ENCODE measurements around the gene PNKD. TPM values are rescaled to one million over a fixed set of nuclear protein-coding genes. Genes with fewer than 3 reads are reported as not detected.
A peak's percentile ranks its signal among the peaks of the same experiment; 100 is the strongest.

The PNKD gene
- total and polyA plus RNA-seq, 4 donors, result 26.9 to 108 (median 65.7) TPM

DNA sequence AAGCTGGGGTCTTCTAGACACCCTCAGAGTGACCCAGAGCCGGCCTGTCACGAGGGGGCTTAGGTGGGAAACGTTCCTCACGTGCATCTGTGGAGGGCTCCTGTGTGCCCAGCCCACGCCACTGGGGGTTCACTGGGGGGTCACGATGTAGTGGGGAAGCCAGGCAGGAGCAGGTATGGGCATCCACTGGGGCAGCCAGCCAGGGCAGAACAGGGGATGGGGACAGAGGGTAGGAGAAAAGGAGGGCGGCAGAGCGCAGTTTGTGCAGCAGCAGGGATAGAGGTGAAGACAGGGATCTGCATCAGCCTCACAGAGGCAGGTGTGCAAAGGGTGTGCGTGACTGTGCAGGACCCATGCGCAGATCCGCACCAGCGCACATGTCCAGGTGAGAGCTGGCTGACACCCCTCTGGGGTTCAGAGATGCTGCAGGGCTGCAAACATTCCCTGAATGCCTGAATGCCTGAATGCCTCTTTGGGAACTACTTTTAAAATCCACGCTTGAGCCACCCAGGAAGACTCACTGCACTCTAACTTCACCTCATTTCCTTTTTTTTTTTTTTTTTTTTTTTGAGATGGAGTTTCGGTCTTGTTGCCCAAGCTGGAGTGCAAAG, 10.0 kb downstream of the PNKD start:
- intact Hi-C loops (cut with DNase I), result no loop called here
- H3K36me3 ChIP-seq (ENCODE audit: control insufficient read depth in 1 of 2, insufficient read depth in 2 of 2, low read length in 1 of 2), result peaks cover 3 to 26% of the 10 kb centered on the region in 2 donors
- WGBS, 2 donors, result 79 to 88% methylated on average over 14 of the region's 14 CpGs

DNA sequence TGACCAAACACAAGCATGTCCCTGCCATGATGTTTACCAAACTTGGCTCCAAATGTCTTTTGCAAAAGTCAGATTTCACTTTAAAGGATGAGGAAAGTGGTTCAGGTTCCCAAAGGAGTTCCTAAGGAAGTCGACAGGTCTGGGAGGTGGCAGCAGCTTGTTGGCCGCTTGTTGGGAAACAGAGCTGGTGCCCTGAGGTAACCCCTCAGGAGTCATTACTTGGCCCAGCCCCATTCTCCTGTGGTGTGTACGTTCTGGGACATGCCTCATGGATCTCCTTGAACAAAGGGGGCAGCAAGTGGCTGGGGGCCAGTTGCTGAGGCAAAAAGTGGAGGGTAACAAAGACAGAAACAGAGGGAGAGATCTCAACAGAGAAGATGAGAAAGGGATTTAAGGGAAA, 11.1 kb downstream of the PNKD start:
- ATAC-seq (ENCODE audit: low FRiP score) (no peak), DNase-seq (peak in 1 of 2 donors; percentile 56)
- Histone ChIP-seq H3K27me3 (ENCODE audit: control insufficient read depth in 1 of 2, insufficient read depth in 2 of 2, low read length in 1 of 2) (no peaks in the 10 kb centered on the region), H3K4me3 (ENCODE audit: low read length in 2 of 2) (no peak overlapping the region), H3K36me3 (ENCODE audit: control insufficient read depth in 1 of 2, insufficient read depth in 2 of 2, low read length in 1 of 2) (peaks cover 3 to 21% of the 10 kb centered on the region in 2 donors), H3K4me1 (ENCODE audit: control insufficient read depth in 1 of 2, insufficient read depth in 2 of 2, low read length in 2 of 2) (peaks cover 0 to 3% of the 10 kb centered on the region in 2 donors), H3K27ac (ENCODE audit: low read depth in 1 of 2, low read length in 2 of 2) (peak overlapping the region; percentile 71 to 86), H3K9me3 (ENCODE audit: control insufficient read depth, low read length) (no peaks in the 10 kb centered on the region)
- 6 to 11% methylated on average over 3 of the region's 3 CpGs for WGBS, 2 donors
- intact Hi-C loops (cut with DNase I), result no loop called here

More for the DNA sequence above, 10.0 kb downstream of the PNKD start:
- H3K27ac ChIP-seq (ENCODE audit: low read depth in 1 of 2, low read length in 2 of 2), result no peak overlapping the region
- no peaks in the 10 kb centered on the region for H3K9me3 ChIP-seq (ENCODE audit: control insufficient read depth, low read length)
- DNase-seq (no peak), ATAC-seq (ENCODE audit: low FRiP score) (no peak)
- peaks cover 0 to 3% of the 10 kb centered on the region in 2 donors for H3K4me1 ChIP-seq (ENCODE audit: control insufficient read depth in 1 of 2, insufficient read depth in 2 of 2, low read length in 2 of 2)
- no peak overlapping the region for H3K4me3 ChIP-seq (ENCODE audit: low read length in 2 of 2)
- no peaks in the 10 kb centered on the region for H3K27me3 ChIP-seq (ENCODE audit: control insufficient read depth in 1 of 2, insufficient read depth in 2 of 2, low read length in 1 of 2)

GRCh38 chr2:218282173-218282991, 12.1 kb downstream of the PNKD start:
- H3K4me1 ChIP-seq (ENCODE audit: control insufficient read depth in 1 of 2, insufficient read depth in 2 of 2, low read length in 2 of 2), result peaks cover 0 to 3% of the 10 kb centered on the region in 2 donors

DNA sequence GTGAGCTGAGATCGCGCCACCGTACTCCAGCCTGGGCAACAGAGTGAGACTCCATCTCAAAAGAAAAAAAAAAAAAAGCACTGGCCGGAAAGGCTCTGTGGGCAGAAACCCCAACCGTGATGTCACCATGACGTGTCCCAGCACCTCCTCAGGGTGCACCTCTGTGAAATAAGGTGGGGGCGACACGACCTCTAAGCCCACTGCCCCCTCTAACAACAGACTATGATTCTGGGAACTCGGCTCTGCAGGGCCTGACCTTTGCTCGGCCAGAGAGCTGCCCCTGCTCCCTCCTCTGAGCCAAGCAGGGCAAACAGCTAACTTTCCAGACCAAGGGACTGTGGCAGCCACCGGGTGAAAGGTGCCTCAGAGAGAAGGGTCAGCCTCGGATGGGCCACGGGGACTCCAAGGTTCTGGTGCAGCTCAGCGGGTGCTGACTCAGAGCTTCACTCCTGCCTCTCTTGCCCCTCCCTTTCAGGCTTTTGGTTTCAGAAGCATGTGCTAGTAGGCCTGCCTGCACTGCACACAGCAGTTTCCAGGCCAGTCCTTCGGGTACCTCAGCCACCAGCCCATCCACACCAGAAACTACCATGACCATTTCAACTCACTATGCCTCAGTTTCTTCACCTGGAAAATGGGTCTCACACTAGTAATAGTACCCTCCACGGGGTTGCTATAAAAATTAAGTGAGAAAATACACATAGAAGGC, 13.9 kb downstream of the PNKD start:
- Histone ChIP-seq H3K36me3 (ENCODE audit: control insufficient read depth in 1 of 2, insufficient read depth in 2 of 2, low read length in 1 of 2) (peaks cover 0 to 8% of the 10 kb centered on the region in 2 donors), H3K4me3 (ENCODE audit: low read length in 2 of 2) (peak overlapping the region in 1 of 2 donors; percentile 1), H3K9me3 (ENCODE audit: control insufficient read depth, low read length) (no peaks in the 10 kb centered on the region), H3K4me1 (ENCODE audit: control insufficient read depth in 1 of 2, insufficient read depth in 2 of 2, low read length in 2 of 2) (peaks cover 0 to 3% of the 10 kb centered on the region in 2 donors), H3K27me3 (ENCODE audit: control insufficient read depth in 1 of 2, insufficient read depth in 2 of 2, low read length in 1 of 2) (no peaks in the 10 kb centered on the region), H3K27ac (ENCODE audit: low read depth in 1 of 2, low read length in 2 of 2) (peak overlapping the region in 1 of 2 donors; percentile 70)
- 25 to 32% methylated on average over 16 of the region's 16 CpGs for WGBS, 2 donors
- ATAC-seq (ENCODE audit: low FRiP score) (peak; percentile 30), DNase-seq (peak; percentile 79 to 87)
- intact Hi-C loops (cut with DNase I), result no loop called here

More at GRCh38 chr2:218282173-218282991, 12.1 kb downstream of the PNKD start:
- Histone ChIP-seq H3K27ac (ENCODE audit: low read depth in 1 of 2, low read length in 2 of 2) (peak overlapping the region; percentile 71 to 86), H3K36me3 (ENCODE audit: control insufficient read depth in 1 of 2, insufficient read depth in 2 of 2, low read length in 1 of 2) (peaks cover 0 to 21% of the 10 kb centered on the region in 2 donors), H3K4me3 (ENCODE audit: low read length in 2 of 2) (no peak overlapping the region), H3K9me3 (ENCODE audit: control insufficient read depth, low read length) (no peaks in the 10 kb centered on the region), H3K27me3 (ENCODE audit: control insufficient read depth in 1 of 2, insufficient read depth in 2 of 2, low read length in 1 of 2) (no peaks in the 10 kb centered on the region)
- intact Hi-C loops (cut with DNase I), result no loop called here
- ATAC-seq (ENCODE audit: low FRiP score) (no peak), DNase-seq (peak; percentile 83 to 87)
- 6% methylated on average over 16 to 17 of the region's 17 CpGs for WGBS, 2 donors

GRCh38 chr2:218285604-218286003, 15.3 kb downstream of the PNKD start:
- WGBS, 2 donors, result 2 to 3% methylated on average over 6 of the region's 6 CpGs
- H3K36me3 ChIP-seq (ENCODE audit: control insufficient read depth in 1 of 2, insufficient read depth in 2 of 2, low read length in 1 of 2), result peaks cover 0 to 1% of the 10 kb centered on the region in 2 donors
- H3K27me3 ChIP-seq (ENCODE audit: control insufficient read depth in 1 of 2, insufficient read depth in 2 of 2, low read length in 1 of 2), result no peaks in the 10 kb centered on the region
- peak overlapping the region; percentile 85 to 91 for H3K27ac ChIP-seq (ENCODE audit: low read depth in 1 of 2, low read length in 2 of 2)
- H3K4me3 ChIP-seq (ENCODE audit: low read length in 2 of 2), result no peak overlapping the region
- no peaks in the 10 kb centered on the region for H3K9me3 ChIP-seq (ENCODE audit: control insufficient read depth, low read length)
- DNase-seq (peak; percentile 86 to 92), ATAC-seq (ENCODE audit: low FRiP score) (peak; percentile 51)
- peaks cover 0 to 3% of the 10 kb centered on the region in 2 donors for H3K4me1 ChIP-seq (ENCODE audit: control insufficient read depth in 1 of 2, insufficient read depth in 2 of 2, low read length in 2 of 2)
- intact Hi-C loops (cut with DNase I), result no loop called here

- ATAC-seq (ENCODE audit: low FRiP score) (peak; percentile 90), DNase-seq (peak; percentile 94 to 95)
- Histone ChIP-seq H3K4me1 (ENCODE audit: control insufficient read depth in 1 of 2, insufficient read depth in 2 of 2, low read length in 2 of 2) (peaks cover 0 to 3% of the 10 kb centered on the region in 2 donors), H3K36me3 (ENCODE audit: control insufficient read depth in 1 of 2, insufficient read depth in 2 of 2, low read length in 1 of 2) (no peaks in the 10 kb centered on the region), H3K9me3 (ENCODE audit: control insufficient read depth, low read length) (no peaks in the 10 kb centered on the region), H3K27me3 (ENCODE audit: control insufficient read depth in 1 of 2, insufficient read depth in 2 of 2, low read length in 1 of 2) (no peaks in the 10 kb centered on the region), H3K27ac (ENCODE audit: low read depth in 1 of 2, low read length in 2 of 2) (peak overlapping the region; percentile 87 to 95), H3K4me3 (ENCODE audit: low read length in 2 of 2) (peak overlapping the region; percentile 23 to 72)
- intact Hi-C loops (cut with DNase I), result no loop called here
- WGBS, 2 donors, result 1 to 2% methylated on average over 11 of the region's 11 CpGs
These were observed 16.5 kb downstream of the PNKD start for GRCh38 chr2:218286570-218287459.

DNA sequence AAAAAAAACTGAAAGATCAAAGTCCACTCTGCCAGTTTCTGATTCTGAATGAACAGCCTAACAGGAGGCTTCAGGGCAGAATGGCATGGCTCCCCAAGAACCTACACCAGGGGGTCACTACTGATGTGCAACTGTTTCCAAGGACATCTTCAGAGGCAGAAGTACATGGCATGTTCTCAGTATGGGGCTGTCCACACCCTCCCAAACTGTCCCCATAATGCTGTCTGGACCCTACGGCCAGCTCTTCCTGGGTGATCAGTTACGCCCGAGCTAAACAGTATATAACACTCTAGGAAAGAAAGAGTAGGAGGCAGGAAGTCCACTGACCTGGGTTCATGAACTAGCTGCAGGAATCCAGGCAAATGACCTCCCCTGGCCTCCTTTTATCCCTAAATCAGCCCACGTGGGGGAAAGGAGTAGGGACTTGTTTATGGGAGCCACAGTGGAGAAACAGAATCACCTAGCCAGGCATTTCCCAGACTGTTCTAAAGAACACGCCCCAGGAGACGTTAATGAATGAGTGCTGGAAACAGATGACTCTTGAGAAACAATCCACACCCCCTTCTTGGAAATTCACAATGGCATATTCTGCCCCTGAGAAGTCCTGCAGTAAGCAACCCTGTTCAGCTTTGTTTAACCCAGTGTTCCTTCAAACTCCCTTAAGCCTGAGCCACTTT, 19.5 kb downstream of the PNKD start:
- Histone ChIP-seq H3K27me3 (ENCODE audit: control insufficient read depth in 1 of 2, insufficient read depth in 2 of 2, low read length in 1 of 2) (no peaks in the 10 kb centered on the region), H3K4me3 (ENCODE audit: low read length in 2 of 2) (peak overlapping the region; percentile 31 to 59), H3K4me1 (ENCODE audit: control insufficient read depth in 1 of 2, insufficient read depth in 2 of 2, low read length in 2 of 2) (peaks cover 0 to 3% of the 10 kb centered on the region in 2 donors), H3K27ac (ENCODE audit: low read depth in 1 of 2, low read length in 2 of 2) (peak overlapping the region; percentile 32 to 92), H3K36me3 (ENCODE audit: control insufficient read depth in 1 of 2, insufficient read depth in 2 of 2, low read length in 1 of 2) (no peaks in the 10 kb centered on the region), H3K9me3 (ENCODE audit: control insufficient read depth, low read length) (no peaks in the 10 kb centered on the region)
- WGBS, 2 donors, result 8 to 14% methylated on average over 6 of the region's 6 CpGs
- DNase-seq (no peak), ATAC-seq (ENCODE audit: low FRiP score) (no peak)
- intact Hi-C loops (cut with DNase I), result loop anchor here in 1 of 2 donors (2.0 kb wide), 1 partner anchor 17 kb away; no protein-coding TSS in a partner anchor

Measured in aorta (tissue), 5 donors.